GM12864 (cell line): ENCODE results near the gene XRCC6.

Source experiments
- DNase-seq: peaks from one replicate; pipeline ENCODE4 v3.0.0-alpha.2; 2011; ENCODE audit warnings: low read depth
- H3K4me3 ChIP-seq: 2 replicates; pipeline ENCODE4 v1.5.1; 2011; ENCODE audit warnings: mild to moderate bottlenecking, low read depth, low read length, control low read depth
- TF ChIP-seq, protein P1 (sequence below): IDR thresholded peaks from 2 replicates; pipeline ENCODE4 v1.5.1; 2011; ENCODE audit warnings: low read depth, mild to moderate bottlenecking, moderate library complexity, low read length, control low read depth, inconsistent platforms; ENCODE audit errors: missing control alignments

XRCC6 gene

DNA sequence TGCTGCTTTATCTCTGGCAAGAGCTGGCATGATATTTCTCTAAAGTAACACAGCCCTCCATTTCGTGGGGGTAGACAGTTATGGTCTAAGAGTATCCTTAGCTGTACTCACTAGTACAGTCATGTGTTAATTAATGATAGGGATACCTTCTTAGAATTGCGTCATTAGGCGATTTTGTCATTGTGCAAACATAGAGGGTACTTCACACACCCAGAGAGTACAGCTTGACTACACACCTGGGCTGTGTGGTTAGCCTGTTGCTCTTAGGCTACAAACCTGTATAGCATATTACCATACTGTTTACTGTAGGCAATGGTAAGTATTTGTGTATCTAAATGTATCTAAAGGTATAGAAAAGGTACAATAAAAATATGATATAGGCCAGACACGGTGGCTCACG, 17.0 kb downstream of the XRCC6 start:
- DNase-seq = no peak
- TF ChIP-seq, protein P1, sequence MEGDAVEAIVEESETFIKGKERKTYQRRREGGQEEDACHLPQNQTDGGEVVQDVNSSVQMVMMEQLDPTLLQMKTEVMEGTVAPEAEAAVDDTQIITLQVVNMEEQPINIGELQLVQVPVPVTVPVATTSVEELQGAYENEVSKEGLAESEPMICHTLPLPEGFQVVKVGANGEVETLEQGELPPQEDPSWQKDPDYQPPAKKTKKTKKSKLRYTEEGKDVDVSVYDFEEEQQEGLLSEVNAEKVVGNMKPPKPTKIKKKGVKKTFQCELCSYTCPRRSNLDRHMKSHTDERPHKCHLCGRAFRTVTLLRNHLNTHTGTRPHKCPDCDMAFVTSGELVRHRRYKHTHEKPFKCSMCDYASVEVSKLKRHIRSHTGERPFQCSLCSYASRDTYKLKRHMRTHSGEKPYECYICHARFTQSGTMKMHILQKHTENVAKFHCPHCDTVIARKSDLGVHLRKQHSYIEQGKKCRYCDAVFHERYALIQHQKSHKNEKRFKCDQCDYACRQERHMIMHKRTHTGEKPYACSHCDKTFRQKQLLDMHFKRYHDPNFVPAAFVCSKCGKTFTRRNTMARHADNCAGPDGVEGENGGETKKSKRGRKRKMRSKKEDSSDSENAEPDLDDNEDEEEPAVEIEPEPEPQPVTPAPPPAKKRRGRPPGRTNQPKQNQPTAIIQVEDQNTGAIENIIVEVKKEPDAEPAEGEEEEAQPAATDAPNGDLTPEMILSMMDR = no peak
- H3K4me3 ChIP-seq = no peak overlapping the region

DNA sequence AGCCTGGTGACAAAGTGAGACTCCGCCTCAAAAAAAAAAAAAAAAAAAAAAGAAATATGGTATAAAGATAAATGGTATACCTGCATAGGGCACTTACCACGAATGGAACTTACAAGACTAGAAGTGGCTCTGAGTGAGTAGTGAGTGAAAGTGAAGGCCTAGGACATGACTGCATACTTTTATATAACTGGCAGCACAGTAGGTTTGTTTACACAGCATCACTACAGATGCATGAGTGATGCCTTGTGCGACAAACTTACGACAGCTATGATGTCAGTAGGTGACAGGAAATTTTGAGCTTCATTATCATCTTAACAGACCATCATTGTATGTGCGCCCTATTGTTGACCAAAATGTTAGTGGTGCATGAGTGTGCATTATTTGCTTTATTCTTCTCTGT, 17.7 kb downstream of the XRCC6 start:
- TF ChIP-seq, protein P1 = no peak
- no peak overlapping the region for H3K4me3 ChIP-seq
- DNase-seq = no peak

DNA sequence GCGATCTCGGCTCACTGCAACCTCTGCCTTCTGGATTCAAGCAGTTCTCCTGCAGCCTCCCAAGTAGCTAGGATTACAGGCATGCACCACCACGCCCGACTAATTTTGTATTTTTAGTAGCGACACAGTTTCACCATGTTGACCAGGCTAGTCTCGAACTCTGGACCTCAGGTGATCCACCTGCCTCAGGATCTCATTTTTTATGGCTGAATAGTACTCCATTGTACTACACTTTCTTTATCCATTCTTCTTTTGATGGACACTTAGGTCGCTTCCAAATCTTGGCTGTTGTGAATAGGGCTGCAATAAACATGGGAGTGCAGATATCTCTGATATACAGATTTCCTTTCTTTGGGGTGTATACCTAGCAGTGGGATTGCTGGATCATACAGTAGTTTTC, 20.8 kb downstream of the XRCC6 start:
- DNase-seq = no peak
- no peak overlapping the region for H3K4me3 ChIP-seq
- TF ChIP-seq, protein P1 = no peak

DNA sequence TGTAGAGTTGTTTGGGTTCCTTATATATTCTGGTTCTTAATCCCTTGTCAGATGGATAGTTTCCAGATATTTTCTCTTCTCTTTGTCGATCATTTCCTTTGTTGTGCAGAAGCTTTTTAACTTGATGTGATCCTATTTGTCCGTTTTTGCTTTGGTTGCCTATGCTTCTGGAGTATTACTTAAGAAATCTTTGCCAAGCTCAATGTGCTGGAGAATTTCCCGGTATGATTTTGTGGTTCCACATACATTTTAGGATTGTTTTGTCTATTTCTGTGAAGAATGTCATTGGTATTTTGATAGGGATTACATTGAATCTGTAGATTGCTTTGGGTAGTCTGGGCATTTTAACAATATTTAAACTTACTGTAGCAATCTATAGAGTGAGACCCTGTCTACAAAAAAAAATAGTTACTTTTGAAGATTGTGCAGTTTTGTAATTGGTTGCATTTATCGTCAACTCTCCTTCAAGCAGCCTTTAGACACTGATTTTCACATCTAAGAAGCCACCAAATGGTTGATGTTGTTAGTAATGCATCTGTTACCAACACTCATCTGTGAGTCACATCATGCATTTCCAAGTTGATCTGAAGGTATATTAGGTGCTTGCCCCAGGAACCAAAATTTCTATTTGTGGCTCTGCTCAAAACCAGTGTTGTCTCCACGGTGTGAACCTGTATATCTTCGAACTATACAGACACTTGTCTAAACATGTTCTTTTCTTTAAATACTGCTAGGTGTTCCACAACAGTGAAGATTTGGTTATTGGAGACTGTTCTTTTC, 21.4 kb downstream of the XRCC6 start:
- DNase-seq = no peak
- H3K4me3 ChIP-seq = no peak overlapping the region
- TF ChIP-seq, protein P1 = no peak

DNA sequence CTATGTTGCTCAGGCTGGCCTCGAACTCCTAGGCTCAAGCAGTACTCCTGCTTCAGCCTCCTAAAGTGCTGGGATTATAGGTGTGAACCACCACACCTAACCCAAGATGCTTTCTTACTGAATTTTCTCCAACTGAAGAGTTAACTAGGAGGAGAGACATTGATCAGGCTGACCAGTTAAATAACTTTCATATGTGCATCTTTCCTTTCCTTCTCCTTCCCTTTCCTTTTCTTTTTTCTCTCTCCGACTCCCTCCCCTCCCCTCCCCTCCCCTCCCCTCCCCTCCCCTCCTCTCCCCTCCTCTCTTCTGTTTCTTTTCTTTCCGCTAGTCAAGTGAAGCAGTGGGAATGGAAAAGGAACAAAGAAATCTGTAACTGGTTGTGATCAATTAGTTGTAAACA, 26.7 kb downstream of the XRCC6 start:
- no peak overlapping the region for H3K4me3 ChIP-seq
- TF ChIP-seq, protein P1 = no peak
- DNase-seq = no peak

DNA sequence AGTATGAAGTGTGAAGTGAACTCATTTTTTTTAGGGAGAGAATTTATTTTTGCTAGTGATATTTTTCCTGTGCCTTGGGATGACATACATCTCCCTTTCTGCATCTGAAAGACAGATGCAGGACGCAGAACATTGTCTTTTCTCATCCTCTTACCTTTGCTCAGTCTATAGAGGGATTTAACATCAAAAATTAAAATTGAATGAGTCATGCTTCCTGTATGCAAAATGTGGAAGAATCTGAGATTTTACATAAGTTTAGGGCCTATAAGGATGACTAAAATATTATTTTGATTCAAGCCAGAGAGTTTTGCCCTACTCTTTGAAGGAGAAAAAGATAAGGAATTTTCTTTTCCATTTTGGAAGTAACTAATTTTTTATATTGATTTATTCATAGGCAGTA, 27.3 kb downstream of the XRCC6 start:
- no peak for DNase-seq
- no peak overlapping the region for H3K4me3 ChIP-seq
- TF ChIP-seq, protein P1 = no peak

DNA sequence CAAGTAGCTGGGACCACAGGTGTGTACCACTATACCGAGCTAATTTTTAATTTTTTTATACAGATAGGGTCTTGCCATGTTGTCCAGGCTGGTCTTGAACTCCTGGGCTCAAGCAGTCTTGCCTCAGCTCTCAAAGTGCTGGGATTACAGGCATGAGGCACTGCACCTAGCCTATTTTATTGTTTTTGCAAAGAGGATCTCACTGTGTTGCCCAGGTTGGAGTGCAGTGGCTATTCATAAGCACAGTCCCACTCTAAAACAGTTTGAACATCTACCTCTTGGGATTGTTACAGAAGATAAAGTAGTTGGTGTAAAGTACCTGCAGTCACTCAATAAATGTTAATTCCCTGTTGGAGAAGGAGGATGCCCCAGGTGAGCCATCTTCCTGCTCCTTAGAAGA, 29.1 kb downstream of the XRCC6 start:
- TF ChIP-seq, protein P1 = no peak
- DNase-seq = no peak
- H3K4me3 ChIP-seq = no peak overlapping the region
